HepG2 (cell line): ENCODE data around the gene NHERF2. TPM values are rescaled to one million over a fixed set of nuclear protein-coding genes. Genes with fewer than 3 reads are reported as not detected.
A peak's percentile ranks its signal among the peaks of the same experiment; 100 is the strongest.

ENCODE experiments used
- AFF4 ChIP-seq: sonication (generic); formaldehyde crosslinking; IDR thresholded peaks from 2 replicates; pipeline ENCODE4 v1.4.0; 2020; ENCODE audit warnings: missing genetic modification reagents
- AGO1 ChIP-seq: fragments of 200-400 bp; formaldehyde crosslinking; IDR thresholded peaks from 2 replicates; pipeline ENCODE4 v1.6.1; 2017; ENCODE audit warnings: mild to moderate bottlenecking, low read depth, low read length, moderate library complexity; ENCODE audit not compliant: poor library complexity, severe bottlenecking
- CENPX ChIP-seq: sonication (generic); formaldehyde crosslinking; IDR thresholded peaks from 2 replicates; pipeline ENCODE4 v1.9.0; 2021; ENCODE audit warnings: mild to moderate bottlenecking, missing genetic modification reagents, moderate library complexity
- HMG20A ChIP-seq: IDR thresholded peaks from 2 replicates; pipeline ENCODE4 v1.6.1; 2016; ENCODE audit warnings: borderline replicate concordance
- ISL2 ChIP-seq: sonication (generic); formaldehyde crosslinking; IDR thresholded peaks from 2 replicates; pipeline ENCODE4 v1.5.0; 2020; ENCODE audit warnings: missing genetic modification reagents
- KLF16 ChIP-seq, 2 experiments: sonication (generic) in 1 of 2; formaldehyde crosslinking in 1 of 2; IDR thresholded peaks; 2 replicates each; pipeline versions ENCODE4 v1.6.1 to v1.8.0; 2016 to 2023; ENCODE audit warnings: missing genetic modification reagents in 2 of 2, missing compliant biosample characterization in 1 of 2
- NFYB ChIP-seq: sonication (generic); formaldehyde crosslinking; IDR thresholded peaks from 2 replicates; pipeline ENCODE4 v1.4.0; 2020; ENCODE audit warnings: missing genetic modification reagents
- RARA ChIP-seq: IDR thresholded peaks from 2 replicates; pipeline ENCODE4 v1.6.1; 2016; ENCODE audit warnings: missing genetic modification reagents, missing compliant biosample characterization
- SOX6 ChIP-seq, 2 experiments: fragments of 450-650 bp in 1 of 2; sonication (generic) in 1 of 2; formaldehyde crosslinking in 1 of 2; IDR thresholded peaks; 2 replicates each; pipeline versions ENCODE4 v1.4.0 to v1.6.1; 2017 to 2020; ENCODE audit warnings: antibody characterized with exemption in 1 of 2, mild to moderate bottlenecking in 1 of 2, missing genetic modification reagents in 1 of 2
- U2AF1 ChIP-seq: fragments of 200-400 bp; formaldehyde crosslinking; optimal IDR thresholded peaks from 2 replicates; pipeline ENCODE3; 2017; ENCODE audit warnings: mild to moderate bottlenecking, low read depth, low read length
- ZBTB7A ChIP-seq: sonication (generic); formaldehyde crosslinking; IDR thresholded peaks from 2 replicates; pipeline ENCODE4 v1.8.0; 2022; ENCODE audit warnings: mild to moderate bottlenecking, missing genetic modification reagents
- ZNF292 ChIP-seq: sonication (generic); formaldehyde crosslinking; IDR thresholded peaks from 2 replicates; pipeline ENCODE4 v1.8.1; 2022; ENCODE audit warnings: mild to moderate bottlenecking, low read depth, missing genetic modification reagents, borderline replicate concordance
- ZNF296 ChIP-seq: sonication (generic); formaldehyde crosslinking; conservative IDR thresholded peaks from 2 replicates; pipeline ENCODE4 v1.5.0; 2020; ENCODE audit warnings: mild to moderate bottlenecking, missing genetic modification reagents
- ZNF350 ChIP-seq: sonication (generic); formaldehyde crosslinking; IDR thresholded peaks from 2 replicates; pipeline ENCODE4 v1.4.0; 2020; ENCODE audit warnings: mild to moderate bottlenecking, low read depth, missing genetic modification reagents, borderline replicate concordance
- ZNF432 ChIP-seq: sonication (generic); formaldehyde crosslinking; IDR thresholded peaks from 2 replicates; pipeline ENCODE4 v1.5.0; 2020; ENCODE audit warnings: missing genetic modification reagents, mild to moderate bottlenecking, borderline replicate concordance
- ZNF850 ChIP-seq: sonication (generic); formaldehyde crosslinking; conservative IDR thresholded peaks from 2 replicates; pipeline ENCODE4 v1.9.0; 2021; ENCODE audit warnings: mild to moderate bottlenecking, missing genetic modification reagents
- polyA plus RNA-seq, 8 experiments: library from polyadenylated mRNA; depleted of rRNA in 3 of 8; stranded (reverse) in 7 of 8; unstranded in 1 of 8; fragments of >200 nt; fragmentation: Illumina TruSeq in 4 of 8; extraction: Trizol in 4 of 8; gene quantifications; 2 replicates each; pipeline versions ENCODE4 v1.2.1 to v1.2.3, GENCODE V29; 2011 to 2016; ENCODE audit warnings: low read depth in 4 of 8, missing spikeins in 1 of 8, mixed read lengths in 1 of 8; ENCODE audit not compliant: insufficient read depth in 1 of 8
- total RNA-seq, 5 experiments: library from RNA; depleted of rRNA; stranded (reverse); fragments of >200 nt; fragmentation: Illumina TruSeq; extraction: Trizol; gene quantifications; 2 replicates each; pipeline ENCODE4 v1.2.3, GENCODE V29; 2016; ENCODE audit warnings: low read depth in 1 of 5
- TF ChIP-seq, protein P1 (sequence below), 2 experiments: sonication (generic) in 1 of 2; formaldehyde crosslinking in 1 of 2; IDR thresholded peaks; 2 replicates each; pipeline versions ENCODE4 v1.4.0 to v1.6.1; 2016 to 2020; ENCODE audit warnings: borderline replicate concordance in 1 of 2, low read depth in 1 of 2, mild to moderate bottlenecking in 1 of 2, missing genetic modification reagents in 1 of 2
- TF ChIP-seq, protein P2 (sequence below): sonication (generic); formaldehyde crosslinking; IDR thresholded peaks from 2 replicates; pipeline ENCODE4 v1.5.1; 2020; ENCODE audit warnings: missing genetic modification reagents, mild to moderate bottlenecking, borderline replicate concordance

The NHERF2 gene
- total and polyA plus RNA-seq, 2 of the 13 experiments (the other 11 are each of a cell fraction or from before 2014, with no cell fraction given), result 23.7 to 39.3 TPM

DNA sequence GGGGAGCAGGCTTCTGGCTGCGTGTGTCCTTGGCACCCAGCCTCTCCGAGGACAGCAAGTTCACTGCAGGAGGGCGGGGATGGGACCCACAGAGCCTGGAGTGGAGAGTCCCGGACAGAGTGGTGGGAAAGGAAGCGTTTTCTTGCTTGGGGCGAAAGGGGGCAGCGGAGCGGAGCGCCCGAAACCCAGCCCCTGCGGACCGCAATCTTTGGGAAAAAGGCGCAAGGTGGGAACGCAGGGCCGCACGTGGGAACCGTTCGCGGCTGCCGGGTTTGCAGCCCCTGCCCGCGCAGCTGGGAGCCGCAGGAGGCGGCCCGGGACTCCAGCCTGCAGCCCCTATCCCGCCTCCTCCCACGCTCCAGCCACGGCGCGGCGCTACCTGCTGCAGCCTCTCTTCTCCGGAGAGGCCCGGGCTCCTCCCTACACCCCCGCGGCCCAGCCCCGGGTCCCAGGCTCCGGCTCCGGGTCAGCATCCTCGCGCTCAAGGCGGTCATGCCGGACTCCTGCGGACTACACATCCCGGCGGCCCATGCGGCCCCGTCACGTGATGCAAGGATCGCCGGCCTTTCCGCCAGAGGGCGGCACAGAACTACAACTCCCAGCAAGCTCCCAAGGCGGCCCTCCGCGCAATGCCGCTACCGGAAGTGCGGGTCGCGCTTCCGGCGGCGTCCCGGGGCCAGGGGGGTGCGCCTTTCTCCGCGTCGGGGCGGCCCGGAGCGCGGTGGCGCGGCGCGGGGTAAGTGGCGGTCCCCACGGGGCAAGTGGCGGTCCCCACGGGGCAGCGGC, 20.8 kb downstream of the NHERF2 start, which contains the start of the genes NTHL1 and TSC2 (continued):
- TF ChIP-seq, protein P1, sequence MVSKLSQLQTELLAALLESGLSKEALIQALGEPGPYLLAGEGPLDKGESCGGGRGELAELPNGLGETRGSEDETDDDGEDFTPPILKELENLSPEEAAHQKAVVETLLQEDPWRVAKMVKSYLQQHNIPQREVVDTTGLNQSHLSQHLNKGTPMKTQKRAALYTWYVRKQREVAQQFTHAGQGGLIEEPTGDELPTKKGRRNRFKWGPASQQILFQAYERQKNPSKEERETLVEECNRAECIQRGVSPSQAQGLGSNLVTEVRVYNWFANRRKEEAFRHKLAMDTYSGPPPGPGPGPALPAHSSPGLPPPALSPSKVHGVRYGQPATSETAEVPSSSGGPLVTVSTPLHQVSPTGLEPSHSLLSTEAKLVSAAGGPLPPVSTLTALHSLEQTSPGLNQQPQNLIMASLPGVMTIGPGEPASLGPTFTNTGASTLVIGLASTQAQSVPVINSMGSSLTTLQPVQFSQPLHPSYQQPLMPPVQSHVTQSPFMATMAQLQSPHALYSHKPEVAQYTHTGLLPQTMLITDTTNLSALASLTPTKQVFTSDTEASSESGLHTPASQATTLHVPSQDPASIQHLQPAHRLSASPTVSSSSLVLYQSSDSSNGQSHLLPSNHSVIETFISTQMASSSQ (IDR thresholded peaks at IDR 0.05; ENCODE audit: low read depth), result no peak
- TF ChIP-seq, protein P1 (CRISPR knock-in tag; IDR thresholded peaks at IDR 0.05; ENCODE audit: borderline replicate concordance), result no peak; the same call in 1 of the 2 replicates
- TF ChIP-seq U2AF1 (peak; percentile 16), RARA (CRISPR knock-in tag) (peak; percentile 52; the same call in 1 of the 2 replicates), ZNF850 (CRISPR knock-in tag) (no peak), ZNF296 (no peak), CENPX (CRISPR knock-in tag) (no peak), AFF4 (CRISPR knock-in tag) (no peak), ZBTB7A (CRISPR knock-in tag) (peak; percentile 46; the same call in 1 of the 2 replicates), NFYB (CRISPR knock-in tag) (no peak; the same call in 1 of the 2 replicates), AGO1 (peak; percentile 75), HMG20A (no peak; the same call in 1 of the 2 replicates), ISL2 (CRISPR knock-in tag) (peak; percentile 15; the same call in 1 of the 2 replicates), ZNF432 (no peak), KLF16 (CRISPR knock-in tag; IDR thresholded peaks at IDR 0.05) (peak in 1 of 2 experiments; percentile 27; a peak in 1 of 4 replicates), ZNF292 (CRISPR knock-in tag) (0 out of 2 replicates have a peak, but pooled peaks have one; percentile 16), SOX6 (IDR thresholded peaks at IDR 0.05) (no peak), SOX6 (CRISPR knock-in tag; IDR thresholded peaks at IDR 0.05) (peak; percentile 65), ZNF350 (CRISPR knock-in tag) (peak; percentile 49)
- TF ChIP-seq, protein P2, sequence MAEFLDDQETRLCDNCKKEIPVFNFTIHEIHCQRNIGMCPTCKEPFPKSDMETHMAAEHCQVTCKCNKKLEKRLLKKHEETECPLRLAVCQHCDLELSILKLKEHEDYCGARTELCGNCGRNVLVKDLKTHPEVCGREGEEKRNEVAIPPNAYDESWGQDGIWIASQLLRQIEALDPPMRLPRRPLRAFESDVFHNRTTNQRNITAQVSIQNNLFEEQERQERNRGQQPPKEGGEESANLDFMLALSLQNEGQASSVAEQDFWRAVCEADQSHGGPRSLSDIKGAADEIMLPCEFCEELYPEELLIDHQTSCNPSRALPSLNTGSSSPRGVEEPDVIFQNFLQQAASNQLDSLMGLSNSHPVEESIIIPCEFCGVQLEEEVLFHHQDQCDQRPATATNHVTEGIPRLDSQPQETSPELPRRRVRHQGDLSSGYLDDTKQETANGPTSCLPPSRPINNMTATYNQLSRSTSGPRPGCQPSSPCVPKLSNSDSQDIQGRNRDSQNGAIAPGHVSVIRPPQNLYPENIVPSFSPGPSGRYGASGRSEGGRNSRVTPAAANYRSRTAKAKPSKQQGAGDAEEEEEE (CRISPR knock-in tag), result no peak
